Kidney (tissue), 14 donors: ENCODE measurements around the gene AIMP1. TPM values are rescaled to one million over a fixed set of nuclear protein-coding genes. Genes with fewer than 3 reads are reported as not detected.

ENCODE experiments used
- DNase-seq, 5 donors: peaks; one replicate each; pipeline ENCODE4 v3.0.0-alpha.2; 2013 to 2020
- FAIRE-seq: peaks from 2 replicates; lab custom pipeline; 2012; peaks lifted over from hg19 to GRCh38; lab: Jason Lieb, UNC
- H3K27ac ChIP-seq, 2 donors: one replicate each; pipeline ENCODE4 v1.7.0; 2013; ENCODE audit warnings: low read depth in 2 of 2, low read length in 2 of 2, inconsistent platforms in 1 of 2
- H3K27me3 ChIP-seq: one replicate; pipeline ENCODE4 v1.7.1; 2013; ENCODE audit warnings: low read length, inconsistent platforms; ENCODE audit not compliant: control insufficient read depth, insufficient read depth
- H3K36me3 ChIP-seq, 3 donors: one replicate each; pipeline versions ENCODE4 v1.7.0 to v1.7.1; 2013; ENCODE audit warnings: low read length in 3 of 3, control low read depth in 1 of 3, inconsistent platforms in 1 of 3; ENCODE audit not compliant: insufficient read depth in 3 of 3, control insufficient read depth in 2 of 3
- H3K4me1 ChIP-seq, 3 donors: one replicate each; pipeline versions ENCODE4 v1.7.0 to v1.7.1; 2013; ENCODE audit warnings: low read length in 3 of 3, inconsistent platforms in 1 of 3, low read depth in 1 of 3; ENCODE audit not compliant: control insufficient read depth in 2 of 3, insufficient read depth in 2 of 3
- H3K4me3 ChIP-seq, 3 donors: one replicate each; pipeline versions ENCODE4 v1.7.0 to v1.8.1; 2013; ENCODE audit warnings: low read length in 3 of 3, control low read depth in 1 of 3, inconsistent platforms in 1 of 3
- H3K9ac ChIP-seq, 3 donors: one replicate each; pipeline versions ENCODE4 v1.7.0 to v1.7.1; 2013; ENCODE audit warnings: low read length in 3 of 3, control low read depth in 1 of 3, inconsistent platforms in 1 of 3
- H3K9me3 ChIP-seq, 3 donors: one replicate each; pipeline versions ENCODE4 v1.7.0 to v1.7.1; 2013; ENCODE audit warnings: low read length in 3 of 3, control low read depth in 1 of 3, inconsistent platforms in 1 of 3; ENCODE audit not compliant: control insufficient read depth in 2 of 3, insufficient read depth in 1 of 3
- intact Hi-C: fragments of 100-400 bp; cut with DNase I; formaldehyde crosslinking; loops from one replicate; pipeline ENCODE4 v1.11.1; 2022
- polyA plus RNA-seq: library from polyadenylated mRNA; stranded (reverse); fragments of 350-450 nt; fragmentation: Illumina TruSeq; extraction: RNeasy Lipid Tissue Mini Kit (QIAGEN cat#74804); gene quantifications from one replicate; pipeline ENCODE4 v1.2.3, GENCODE V29; 2014; ENCODE audit warnings: low read depth, low replicate concordance; ENCODE audit not compliant: insufficient read depth
- total RNA-seq: library from RNA; stranded (reverse); fragmentation: NEBNext Ultra II Directional; extraction: Animal tissue kit (Norgen Biotek cat#: 25700); gene quantifications from one replicate; pipeline ENCODE4 v1.2.1, GENCODE V29; 2021
- TF ChIP-seq, protein P1 (sequence below): IDR thresholded peaks from 3 replicates; pipeline ENCODE4 v1.5.1; 2012; ENCODE audit warnings: mild to moderate bottlenecking, moderate library complexity, borderline replicate concordance; ENCODE audit not compliant: insufficient read depth; ENCODE audit errors: extremely low read depth
- donor health status: control.
- donor health status: control.
- donor health status: control.
- donor health status: control.
- donor health status: control.
- donor health status: DM: yes; HTN: yes; CAD: no.
- donor health status: Normal renal cell carcinoma (clear cell type).

AIMP1 gene
- total and polyA plus RNA-seq, 2 donors from 2014 or later, result 43.3 to 47.1 TPM

DNA sequence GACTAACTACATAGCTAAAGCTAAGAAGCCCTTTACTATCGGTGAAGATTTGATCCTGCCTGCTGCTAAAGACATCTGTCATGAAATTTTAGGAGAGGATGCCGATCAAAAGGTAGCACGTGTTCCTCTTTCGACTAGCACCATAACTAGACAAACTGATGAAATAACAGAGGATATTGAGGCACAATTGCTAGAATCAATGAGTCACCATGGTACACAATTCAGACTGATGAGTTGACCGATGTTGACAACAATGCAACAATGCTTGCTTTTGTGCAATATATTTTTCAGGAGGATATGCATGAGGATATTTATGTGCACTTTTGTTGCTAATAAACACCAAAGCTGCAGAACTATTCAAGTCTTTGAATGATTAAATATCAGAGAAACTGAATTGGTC, 24.7 kb upstream of the AIMP1 start:
- Histone ChIP-seq H3K27ac (no peak overlapping the region), H3K9ac (no peak overlapping the region), H3K4me3 (no peak overlapping the region), H3K4me1 (peaks cover 0 to 5% (median 3%) of the 10 kb centered on the region in 3 donors), H3K9me3 (no peaks in the 10 kb centered on the region), H3K36me3 (peaks cover 0 to 5% (median 2%) of the 10 kb centered on the region in 3 donors), H3K27me3 (no peaks in the 10 kb centered on the region)
- FAIRE-seq (no peak), DNase-seq (no peak)
- TF ChIP-seq, protein P1, sequence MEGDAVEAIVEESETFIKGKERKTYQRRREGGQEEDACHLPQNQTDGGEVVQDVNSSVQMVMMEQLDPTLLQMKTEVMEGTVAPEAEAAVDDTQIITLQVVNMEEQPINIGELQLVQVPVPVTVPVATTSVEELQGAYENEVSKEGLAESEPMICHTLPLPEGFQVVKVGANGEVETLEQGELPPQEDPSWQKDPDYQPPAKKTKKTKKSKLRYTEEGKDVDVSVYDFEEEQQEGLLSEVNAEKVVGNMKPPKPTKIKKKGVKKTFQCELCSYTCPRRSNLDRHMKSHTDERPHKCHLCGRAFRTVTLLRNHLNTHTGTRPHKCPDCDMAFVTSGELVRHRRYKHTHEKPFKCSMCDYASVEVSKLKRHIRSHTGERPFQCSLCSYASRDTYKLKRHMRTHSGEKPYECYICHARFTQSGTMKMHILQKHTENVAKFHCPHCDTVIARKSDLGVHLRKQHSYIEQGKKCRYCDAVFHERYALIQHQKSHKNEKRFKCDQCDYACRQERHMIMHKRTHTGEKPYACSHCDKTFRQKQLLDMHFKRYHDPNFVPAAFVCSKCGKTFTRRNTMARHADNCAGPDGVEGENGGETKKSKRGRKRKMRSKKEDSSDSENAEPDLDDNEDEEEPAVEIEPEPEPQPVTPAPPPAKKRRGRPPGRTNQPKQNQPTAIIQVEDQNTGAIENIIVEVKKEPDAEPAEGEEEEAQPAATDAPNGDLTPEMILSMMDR, result no peak
- intact Hi-C loops, result no loop called here

DNA sequence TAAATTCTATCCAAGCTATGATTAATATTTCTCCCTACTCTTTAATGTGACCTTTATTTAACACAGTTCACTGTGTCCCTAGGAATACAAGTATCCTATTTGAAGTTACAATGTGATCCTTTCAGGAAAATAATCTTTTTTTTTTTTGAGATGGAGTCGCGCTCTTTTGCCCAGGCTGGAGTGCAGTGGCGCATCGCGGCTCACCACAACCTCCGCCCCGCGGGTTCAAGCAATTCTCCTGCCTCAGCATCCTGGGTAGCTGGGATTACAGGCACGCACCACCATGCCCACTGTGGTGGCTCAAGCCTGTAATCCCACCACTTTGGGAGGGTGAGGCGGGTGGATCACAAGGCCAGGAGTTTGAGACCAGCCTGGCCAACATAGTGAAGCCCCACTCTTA, 22.3 kb upstream of the AIMP1 start:
- TF ChIP-seq, protein P1, result no peak
- peaks cover 0 to 9% (median 0%) of the 10 kb centered on the region in 3 donors for H3K4me1 ChIP-seq
- H3K36me3 ChIP-seq, result peaks cover 0 to 5% (median 0%) of the 10 kb centered on the region in 3 donors
- no peak overlapping the region for H3K9ac ChIP-seq
- no peaks in the 10 kb centered on the region for H3K9me3 ChIP-seq
- H3K4me3 ChIP-seq, result no peak overlapping the region
- H3K27me3 ChIP-seq, result no peaks in the 10 kb centered on the region
- H3K27ac ChIP-seq, result no peak overlapping the region
- DNase-seq (no peak), FAIRE-seq (no peak)
- intact Hi-C loops, result no loop called here

DNA sequence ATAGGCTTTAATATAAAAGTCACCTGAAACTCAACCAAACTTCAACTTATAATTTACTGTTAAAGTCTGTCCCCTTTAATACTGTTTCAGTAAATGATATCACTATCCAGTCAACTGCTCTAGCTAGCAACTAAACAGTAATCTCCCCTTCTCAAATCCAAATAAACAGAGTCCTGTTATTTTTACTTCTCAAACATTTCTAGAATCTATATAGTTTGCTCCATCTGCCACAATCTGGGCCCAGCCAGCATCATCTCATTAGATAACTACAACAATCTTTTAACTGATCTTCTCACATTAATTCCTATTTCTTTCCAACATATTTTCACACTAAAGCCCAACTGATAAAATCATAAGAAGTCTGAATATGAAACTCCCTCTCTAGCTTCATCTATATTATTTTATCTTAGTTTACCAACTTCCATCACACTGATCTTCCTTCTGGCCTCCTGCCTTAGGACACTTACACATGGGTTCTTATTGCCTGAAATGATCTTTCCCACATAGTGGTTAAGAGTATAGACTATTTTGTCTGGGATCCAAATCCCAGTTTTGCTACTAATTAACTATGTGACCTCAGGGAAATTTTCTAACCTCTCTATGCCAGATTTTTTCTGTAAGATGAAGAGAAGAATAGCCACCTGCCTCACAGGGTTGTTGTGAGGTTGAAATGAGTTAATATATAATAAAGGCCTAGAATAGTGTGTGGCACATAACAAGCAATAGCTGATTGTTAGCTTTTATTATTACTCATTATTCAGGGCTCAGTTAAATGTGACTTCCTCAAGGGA, 18.9 kb upstream of the AIMP1 start:
- Histone ChIP-seq H3K27me3 (no peaks in the 10 kb centered on the region), H3K4me1 (peaks cover 0 to 9% (median 0%) of the 10 kb centered on the region in 3 donors), H3K27ac (no peak overlapping the region), H3K9ac (no peak overlapping the region), H3K9me3 (no peaks in the 10 kb centered on the region), H3K36me3 (peaks cover 0 to 2% (median 0%) of the 10 kb centered on the region in 3 donors), H3K4me3 (no peak overlapping the region)
- FAIRE-seq (no peak), DNase-seq (no peak)
- intact Hi-C loops, result no loop called here
- TF ChIP-seq, protein P1, result no peak
